PC-9 (cell line): ENCODE measurements around the gene MAOA. TPM values are rescaled to one million over a fixed set of nuclear protein-coding genes. Genes with fewer than 3 reads are reported as not detected.

Source experiments
- BruUV-seq: library from RNA; stranded (reverse); fragments of 400-500 nt; replicated peaks from 2 replicates; lab custom pipeline; 2021; lab: Mats Ljungman, UMichigan
- CTCF ChIA-PET: fragments of 300-600 bp; sonication (Branson Sonifier 250); formaldehyde crosslinking; loops from one replicate; lab custom pipeline; 2022; ENCODE audit warnings: antibody characterized with exemption; lab: Charles Lee
- POLR2A ChIA-PET: fragments of 300-600 bp; sonication (Branson Sonifier 250); formaldehyde crosslinking; loops from one replicate; lab custom pipeline; 2022; ENCODE audit warnings: antibody characterized with exemption; ENCODE audit not compliant: unreplicated experiment; lab: Charles Lee
- DNase-seq, 2 experiments: peaks; one replicate each; pipeline versions ENCODE4 v3.0.0 to v3.0.0-alpha.2; 2015 to 2022; ENCODE audit warnings: mixed read lengths in 1 of 2
- H2AFZ ChIP-seq: fragments of 200-600 bp; sonication (generic); 2 replicates; pipeline ENCODE4 v1.8.1; 2017; ENCODE audit warnings: antibody characterized with exemption
- H3F3A ChIP-seq: fragments of 200-600 bp; sonication (generic); 2 replicates; pipeline ENCODE4 v1.8.1; 2017; ENCODE audit warnings: antibody characterized with exemption, mild to moderate bottlenecking, low read depth; ENCODE audit not compliant: insufficient read depth
- H3K27ac ChIP-seq: fragments of 200-600 bp; sonication (generic); 2 replicates; pipeline ENCODE4 v1.6.1; 2016; ENCODE audit warnings: mixed run types
- H3K27me3 ChIP-seq: fragments of 200-600 bp; sonication (generic); 2 replicates; pipeline ENCODE4 v1.6.1; 2016; ENCODE audit warnings: low read depth, mixed run types; ENCODE audit not compliant: insufficient read depth
- H3K36me3 ChIP-seq: fragments of 200-600 bp; sonication (generic); 2 replicates; pipeline ENCODE4 v1.6.1; 2016; ENCODE audit warnings: low read depth, mixed run types
- H3K4me1 ChIP-seq: fragments of 200-600 bp; sonication (generic); replicated peaks from 2 replicates; pipeline ENCODE4 v1.6.1; 2016; ENCODE audit warnings: mixed run types; ENCODE audit not compliant: insufficient read depth
- H3K4me2 ChIP-seq: fragments of 200-600 bp; sonication (generic); 2 replicates; pipeline ENCODE4 v1.6.1; 2017; ENCODE audit warnings: mixed run types
- H3K4me3 ChIP-seq: fragments of 200-600 bp; sonication (generic); 2 replicates; pipeline ENCODE4 v1.6.1; 2016; ENCODE audit warnings: mixed run types
- H3K79me2 ChIP-seq: fragments of 200-600 bp; sonication (generic); 2 replicates; pipeline ENCODE4 v1.6.1; 2017; ENCODE audit warnings: low read depth, mixed run types
- H3K9me2 ChIP-seq: fragments of 200-600 bp; sonication (generic); 2 replicates; pipeline ENCODE4 v1.8.1; 2017; ENCODE audit warnings: mild to moderate bottlenecking; ENCODE audit not compliant: insufficient read depth
- H3K9me3 ChIP-seq: fragments of 200-600 bp; sonication (generic); 2 replicates; pipeline ENCODE4 v1.8.1; 2016; ENCODE audit warnings: low read depth; ENCODE audit not compliant: insufficient read depth
- H4K20me1 ChIP-seq: fragments of 200-600 bp; sonication (generic); 2 replicates; pipeline ENCODE4 v1.8.1; 2017; ENCODE audit not compliant: insufficient read depth
- CTCF ChIP-seq: fragments of 200-600 bp; sonication (generic); conservative IDR thresholded peaks from 2 replicates; pipeline ENCODE4 v1.6.1; 2017; ENCODE audit warnings: mixed run types, antibody characterized with exemption, mild to moderate bottlenecking, moderate library complexity
- EZH2 ChIP-seq: fragments of 200-600 bp; sonication (generic); IDR thresholded peaks from 2 replicates; pipeline ENCODE4 v1.8.0; 2017; ENCODE audit warnings: antibody characterized with exemption, low read depth
- intact Hi-C: fragments of 100-400 bp; cut with micrococcal nuclease; formaldehyde crosslinking; loops from one replicate; pipeline ENCODE4 v1.10.0; 2022; ENCODE audit not compliant: unreplicated experiment
- total RNA-seq: library from RNA; stranded (reverse); gene quantifications from 2 replicates; pipeline ENCODE4 v1.2.3, GENCODE V29; 2021

The MAOA gene
- total RNA-seq, 1 experiment from 2014 or later, result 5.0 TPM

GRCh38 chrX:43744284-43744683 lies 88.2 kb downstream of the MAOA start:
- no TSS peak for BruUV-seq
- intact Hi-C loops, result loop anchor here (10.0 kb wide), 1 partner anchor 89 kb away; the partner anchor contains the start of gene MAOA
- no peaks in the 10 kb centered on the region for H3K9me3 ChIP-seq
- DNase-seq, result no peak
- no peak overlapping the region for H3K4me3 ChIP-seq
- TF ChIP-seq CTCF (no peak), EZH2 (no peak)
- H3K4me2 ChIP-seq, result no peak overlapping the region
- no peaks in the 10 kb centered on the region for H3K9me2 ChIP-seq
- H3K4me1 ChIP-seq, result no peaks in the 10 kb centered on the region
- ChIA-PET CTCF (interaction anchor here (0.5 kb wide), 1 partner anchor 185 kb away, joined by 4 read pairs; no protein-coding TSS in a partner anchor), POLR2A (no interaction called here)
- no peaks in the 10 kb centered on the region for H3K79me2 ChIP-seq
- no peak overlapping the region for H3K27ac ChIP-seq
- no peak overlapping the region for H2AFZ ChIP-seq
- no peaks in the 10 kb centered on the region for H3K36me3 ChIP-seq
- no peaks in the 10 kb centered on the region for H4K20me1 ChIP-seq
- H3F3A ChIP-seq, result no peaks in the 10 kb centered on the region
- no peaks in the 10 kb centered on the region for H3K27me3 ChIP-seq

- H3K27ac ChIP-seq, result no peak overlapping the region
- no peak for DNase-seq
- H3F3A ChIP-seq, result no peaks in the 10 kb centered on the region
- no peaks in the 10 kb centered on the region for H4K20me1 ChIP-seq
- POLR2A ChIA-PET, result no interaction called here
- no peaks in the 10 kb centered on the region for H3K9me2 ChIP-seq
- CTCF ChIA-PET, result no interaction called here
- no peak overlapping the region for H3K4me2 ChIP-seq
- no peaks in the 10 kb centered on the region for H3K9me3 ChIP-seq
- no peaks in the 10 kb centered on the region for H3K4me1 ChIP-seq
- TF ChIP-seq CTCF, result no peak
- TF ChIP-seq EZH2, result no peak
- no peak overlapping the region for H3K4me3 ChIP-seq
- no TSS peak for BruUV-seq
- intact Hi-C loops, result loop anchor here (10.0 kb wide), 1 partner anchor 91 kb away; the partner anchor contains the start of gene MAOA
- H3K27me3 ChIP-seq, result no peaks in the 10 kb centered on the region
- H3K36me3 ChIP-seq, result no peaks in the 10 kb centered on the region
- no peak overlapping the region for H2AFZ ChIP-seq
- H3K79me2 ChIP-seq, result no peaks in the 10 kb centered on the region
Measured at GRCh38 chrX:43745938-43746721, 90.0 kb downstream of the MAOA start.

- no peaks in the 10 kb centered on the region for H4K20me1 ChIP-seq
- no peaks in the 10 kb centered on the region for H3K9me3 ChIP-seq
- no peak overlapping the region for H3K27ac ChIP-seq
- TF ChIP-seq CTCF, result no peak
- no peak for TF ChIP-seq EZH2
- intact Hi-C loops, result loop anchor here (10.0 kb wide), 1 partner anchor 93 kb away; the partner anchor contains the start of gene MAOA
- no peaks in the 10 kb centered on the region for H3K4me1 ChIP-seq
- no peak overlapping the region for H3K4me3 ChIP-seq
- ChIA-PET CTCF (no interaction called here), POLR2A (no interaction called here)
- no peaks in the 10 kb centered on the region for H3K9me2 ChIP-seq
- H3K79me2 ChIP-seq, result no peaks in the 10 kb centered on the region
- DNase-seq, result no peak
- no peak overlapping the region for H3K4me2 ChIP-seq
- BruUV-seq, result no TSS peak
- H3K27me3 ChIP-seq, result no peaks in the 10 kb centered on the region
- H2AFZ ChIP-seq, result no peak overlapping the region
- no peaks in the 10 kb centered on the region for H3K36me3 ChIP-seq
- no peaks in the 10 kb centered on the region for H3F3A ChIP-seq
Measured at GRCh38 chrX:43747476-43747875, 91.4 kb downstream of the MAOA start.
